Measurements from ENCODE around the gene EIF2B5. TPM values are rescaled to one million over a fixed set of nuclear protein-coding genes. Genes with fewer than 3 reads are reported as not detected.

The EIF2B5 gene
- total and polyA plus RNA-seq, 9 of the 15 experiments (the other 6 are each of a cell fraction or from before 2014, with no cell fraction given): 19.1 to 92.4 (median 74.0) TPM

GRCh38 chr3:184099806-184100686 is 35.1 kb upstream of the EIF2B5 start:
- POLR2A ChIA-PET: interaction anchor here (0.7 to 1.1 kb wide), 2 partner anchors 35 to 312 kb away, joined by 3 to 4 read pairs; no protein-coding TSS in a partner anchor
- Histone ChIP-seq H4K20me1 (replicated peaks; ENCODE audit: control insufficient read depth, insufficient read depth, low read length) (no peaks in the 10 kb centered on the region), H2AFZ (ENCODE audit: low read depth, low read length) (no peak overlapping the region; the same call in 1 of the 2 replicates), H3K9ac (ENCODE audit: insufficient read depth in 1 of 2, low read depth in 2 of 2, low read length in 2 of 2) (no peak overlapping the region), H3K27ac (ENCODE audit: extremely low read depth, low read depth, low read length) (no peak overlapping the region), H3K4me2 (ENCODE audit: insufficient read depth, low read length) (peak overlapping the region; percentile 23; the same call in 1 of the 2 replicates), H3K9me3 (replicated peaks; ENCODE audit: control insufficient read depth, insufficient read depth, low read depth, low read length) (no peaks in the 10 kb centered on the region), H3K36me3 (ENCODE audit: control insufficient read depth, insufficient read depth, low read length) (no peaks in the 10 kb centered on the region), H3K9me1 (ENCODE audit: control insufficient read depth, insufficient read depth, low read length) (peaks cover 2% of the 10 kb centered on the region), H3K4me1 (replicated peaks in 1 of 2; ENCODE audit: control insufficient read depth in 2 of 2, insufficient read depth in 2 of 2, low read length in 2 of 2) (no peaks in the 10 kb centered on the region), H3K4me3 (no peak overlapping the region), H3K27me3 (ENCODE audit: control insufficient read depth in 2 of 2, insufficient read depth in 2 of 2, low read length in 2 of 2) (peaks cover 0 to 2% of the 10 kb centered on the region in 2 experiments; a peak in 2 of 5 replicates), H3K79me2 (ENCODE audit: control insufficient read depth, insufficient read depth, low read length) (no peaks in the 10 kb centered on the region)
- CTCF ChIA-PET (ENCODE audit: low intra/inter-chr PET ratio): no interaction called here
- WGBS (ENCODE audit: insufficient coverage, low coverage, missing lambda C conversion rate): 17% methylated on average over 24 of the region's 24 CpGs
- intact Hi-C loops (cut with micrococcal nuclease) (no loop called here), in situ Hi-C loops (cut with MboI) (no loop called here)
- no TSS peak for BruUV-seq (replicated peaks)
- ATAC-seq (peak; percentile 68), FAIRE-seq (no peak), DNase-seq (ENCODE audit: extremely low read depth in 1 of 4, low spot score in 3 of 4) (no peak)
- TF ChIP-seq MGA (IDR thresholded peaks at IDR 0.05) (peak; percentile 30), CTBP1 (IDR thresholded peaks at IDR 0.05; ENCODE audit: borderline replicate concordance) (0 out of 2 replicates have a peak, but pooled peaks have one; percentile 13), ZNF133 (CRISPR knock-in tag; IDR thresholded peaks at IDR 0.05) (no peak), TAL1 (IDR thresholded peaks at IDR 0.05) (no peak), L3MBTL2 (IDR thresholded peaks at IDR 0.05) (peak; percentile 73)
